K562 (cell line): Measurements from ENCODE around the gene TMEM63A. TPM values are rescaled to one million over a fixed set of nuclear protein-coding genes. Genes with fewer than 3 reads are reported as not detected.

ENCODE experiments used
- CBFA2T3 ChIP-seq: fragments of 450-650 bp; IDR thresholded peaks from 2 replicates; pipeline ENCODE4 v1.6.1; 2017
- E2F5 ChIP-seq: sonication (generic); formaldehyde crosslinking; IDR thresholded peaks from 2 replicates; pipeline ENCODE4 v1.8.0; 2022; ENCODE audit warnings: mild to moderate bottlenecking, missing genetic modification reagents
- EP400 ChIP-seq: fragments of 450-650 bp; IDR thresholded peaks from 2 replicates; pipeline ENCODE4 v1.6.1; 2017; ENCODE audit warnings: antibody characterized with exemption, mild to moderate bottlenecking, moderate library complexity
- FOXA3 ChIP-seq, 2 experiments: fragments of 450-650 bp in 1 of 2; sonication (generic) in 1 of 2; formaldehyde crosslinking; IDR thresholded peaks in 1 of 2; conservative IDR thresholded peaks in 1 of 2; 2 replicates each; pipeline versions ENCODE4 v1.4.0 to v1.8.0; 2020 to 2022; ENCODE audit warnings: mild to moderate bottlenecking in 2 of 2, missing genetic modification reagents in 1 of 2
- IRF1 ChIP-seq: sonication (generic); formaldehyde crosslinking; IDR thresholded peaks from 2 replicates; pipeline ENCODE4 v1.8.0; 2022; ENCODE audit warnings: missing genetic modification reagents, mild to moderate bottlenecking, borderline replicate concordance
- L3MBTL2 ChIP-seq: fragments of 450-650 bp; IDR thresholded peaks from 2 replicates; pipeline ENCODE4 v1.6.1; 2016; ENCODE audit warnings: mild to moderate bottlenecking, moderate library complexity
- PBX2 ChIP-seq, 2 experiments: IDR thresholded peaks in 1 of 2; conservative IDR thresholded peaks in 1 of 2; 2 replicates each; pipeline ENCODE4 v1.6.1; 2016; ENCODE audit warnings: low read depth in 2 of 2, mild to moderate bottlenecking in 1 of 2, missing compliant biosample characterization in 1 of 2, missing genetic modification characterization in 1 of 2, moderate library complexity in 1 of 2
- RERE ChIP-seq: sonication (generic); formaldehyde crosslinking; IDR thresholded peaks from 2 replicates; pipeline ENCODE4 v1.8.0; 2023; ENCODE audit warnings: missing genetic modification reagents, mild to moderate bottlenecking, borderline replicate concordance
- SMAD2 ChIP-seq: fragments of 150-350 bp; IDR thresholded peaks from 2 replicates; pipeline ENCODE4 v1.6.1; 2014; ENCODE audit warnings: low read depth, mild to moderate bottlenecking, low read length
- TFAP4 ChIP-seq: sonication (generic); formaldehyde crosslinking; IDR thresholded peaks from 2 replicates; pipeline ENCODE4 v1.8.0; 2022; ENCODE audit warnings: missing genetic modification reagents, mild to moderate bottlenecking, moderate library complexity, borderline replicate concordance
- ZBTB43 ChIP-seq: sonication (generic); formaldehyde crosslinking; IDR thresholded peaks from 2 replicates; pipeline ENCODE4 v1.8.0; 2023; ENCODE audit warnings: mild to moderate bottlenecking, missing genetic modification reagents
- ZBTB7A ChIP-seq: IDR thresholded peaks from 2 replicates; pipeline ENCODE4 v1.6.1; 2011; ENCODE audit warnings: low read depth, mild to moderate bottlenecking, low read length, moderate library complexity, borderline replicate concordance; ENCODE audit not compliant: control insufficient read depth
- polyA plus RNA-seq, 8 experiments: library from polyadenylated mRNA; depleted of rRNA in 4 of 8; stranded (reverse) in 5 of 8; unstranded in 3 of 8; fragments of >200 nt; fragmentation: Nextera tagmentation in 2 of 8; fragmentation: Illumina TruSeq in 1 of 8; extraction: Ambion mirVana in 2 of 8; extraction: Trizol in 1 of 8; gene quantifications; 2 replicates each; pipeline versions ENCODE4 v1.2.1 to v1.2.3, GENCODE V29; 2011 to 2014; ENCODE audit warnings: inconsistent platforms in 1 of 8, missing spikeins in 1 of 8
- total RNA-seq, 7 experiments: library from RNA; depleted of rRNA in 6 of 7; stranded (reverse); fragments of >200 nt in 6 of 7; fragmentation: Illumina TruSeq in 2 of 7; extraction: Trizol in 2 of 7; gene quantifications; 2 replicates each; pipeline versions ENCODE4 v1.2.1 to v1.2.3, GENCODE V29; 2011 to 2021; ENCODE audit warnings: low replicate concordance in 1 of 7

TMEM63A gene
- total and polyA plus RNA-seq, 9 of the 15 experiments (the other 6 are each of a cell fraction or from before 2014, with no cell fraction given) = 2.0 to 54.6 (median 17.5) TPM

GRCh38 chr1:225817611-225818061 lies 64.5 kb downstream of the TMEM63A start (continued):
- no peak for TF ChIP-seq IRF1 (CRISPR knock-in tag)
- TF ChIP-seq FOXA3 (CRISPR knock-in tag; conservative IDR thresholded peaks at IDR 0.05 in 1 of 2, IDR thresholded peaks at IDR 0.05 in 1 of 2) = no peak
- no peak for TF ChIP-seq PBX2 (CRISPR knock-in tag; IDR thresholded peaks at IDR 0.05; ENCODE audit: low read depth)
- TF ChIP-seq PBX2 (tag; conservative IDR thresholded peaks at IDR 0.05; ENCODE audit: low read depth) = no peak
- TF ChIP-seq CBFA2T3 = no peak
- no peak for TF ChIP-seq SMAD2
- TF ChIP-seq L3MBTL2 = peak; percentile 72
- TF ChIP-seq RERE = no peak
- no peak for TF ChIP-seq ZBTB43 (CRISPR knock-in tag)
- TF ChIP-seq ZBTB7A = no peak
- TF ChIP-seq EP400 = peak; percentile 57
- TF ChIP-seq TFAP4 (CRISPR knock-in tag) = no peak; the same call in 1 of the 2 replicates
- no peak for TF ChIP-seq E2F5
